RPMI7951 (cell line): ENCODE data around the gene MBNL3. TPM values are rescaled to one million over a fixed set of nuclear protein-coding genes. Genes with fewer than 3 reads are reported as not detected.

Experiments used
- DNase-seq: peaks from one replicate; pipeline ENCODE4 v3.0.0-alpha.2; 2012; ENCODE audit warnings: low read depth
- total RNA-seq: library from RNA; depleted of rRNA; stranded (reverse); fragments of >200 nt; shearing (Covaris generic); gene quantifications from 2 replicates; pipeline ENCODE4 v1.2.3, GENCODE V29; 2014

The MBNL3 gene
- total RNA-seq, 1 experiment from 2014 or later: 4.2 TPM

- DNase-seq: no peak
These were observed 74.4 kb downstream of the MBNL3 start for GRCh38 chrX:132414404-132414803.

- DNase-seq: no peak
These were observed 75.4 kb downstream of the MBNL3 start for GRCh38 chrX:132413459-132413858.

GRCh38 chrX:132412208-132412607, 76.6 kb downstream of the MBNL3 start:
- DNase-seq: no peak

- DNase-seq: no peak
These were observed 77.4 kb downstream of the MBNL3 start for GRCh38 chrX:132411310-132411977.

GRCh38 chrX:132409780-132410556, 78.9 kb downstream of the MBNL3 start:
- DNase-seq: no peak

GRCh38 chrX:132407691-132408090, 81.1 kb downstream of the MBNL3 start:
- DNase-seq: no peak

- no peak for DNase-seq
These were observed 82.7 kb downstream of the MBNL3 start for GRCh38 chrX:132406106-132406505.

- no peak for DNase-seq
These were observed 84.6 kb downstream of the MBNL3 start for GRCh38 chrX:132404266-132404665.

GRCh38 chrX:132401935-132402334, 86.9 kb downstream of the MBNL3 start:
- no peak for DNase-seq

- DNase-seq: no peak
These were observed 88.1 kb downstream of the MBNL3 start for GRCh38 chrX:132400706-132401105.

GRCh38 chrX:132395645-132396044, 93.2 kb downstream of the MBNL3 start:
- DNase-seq: no peak

- no peak for DNase-seq
These were observed 93.8 kb downstream of the MBNL3 start for GRCh38 chrX:132395026-132395425.

GRCh38 chrX:132394591-132394990, 94.2 kb downstream of the MBNL3 start:
- DNase-seq: no peak

- DNase-seq: no peak
These were observed 94.8 kb downstream of the MBNL3 start for GRCh38 chrX:132393992-132394391.

GRCh38 chrX:132393485-132393884, 95.4 kb downstream of the MBNL3 start:
- no peak for DNase-seq

- DNase-seq: no peak
These were observed 95.8 kb downstream of the MBNL3 start for GRCh38 chrX:132393085-132393484.

- no peak for DNase-seq
These were observed 98.0 kb downstream of the MBNL3 start for GRCh38 chrX:132390792-132391191.

GRCh38 chrX:132389480-132389879, 99.4 kb downstream of the MBNL3 start:
- no peak for DNase-seq

- DNase-seq: no peak
These were observed 100.5 kb downstream of the MBNL3 start for GRCh38 chrX:132388371-132388770.

- no peak for DNase-seq
These were observed 104.5 kb downstream of the MBNL3 start for GRCh38 chrX:132384301-132384700.

- DNase-seq: no peak
These were observed 106.8 kb downstream of the MBNL3 start for GRCh38 chrX:132382068-132382467.

- no peak for DNase-seq
These were observed 110.6 kb downstream of the MBNL3 start for GRCh38 chrX:132378281-132378680.

- DNase-seq: no peak
These were observed 112.9 kb downstream of the MBNL3 start for GRCh38 chrX:132375941-132376340.
